GM12864 (cell line): ENCODE results near the gene R3HDM4.

Experiments used
- DNase-seq: peaks from one replicate; pipeline ENCODE4 v3.0.0-alpha.2; 2011; ENCODE audit warnings: low read depth
- H3K4me3 ChIP-seq: 2 replicates; pipeline ENCODE4 v1.5.1; 2011; ENCODE audit warnings: mild to moderate bottlenecking, low read depth, low read length, control low read depth
- CTCF ChIP-seq: IDR thresholded peaks from 2 replicates; pipeline ENCODE4 v1.5.1; 2011; ENCODE audit warnings: low read depth, mild to moderate bottlenecking, moderate library complexity, low read length, control low read depth, inconsistent platforms; ENCODE audit errors: missing control alignments

R3HDM4 gene

GRCh38 chr19:870963-871401 lies 42.0 kb downstream of the R3HDM4 start:
- no peak for TF ChIP-seq CTCF
- DNase-seq, result no peak
- no peak overlapping the region for H3K4me3 ChIP-seq

GRCh38 chr19:870314-870713 lies 42.7 kb downstream of the R3HDM4 start:
- TF ChIP-seq CTCF, result no peak
- DNase-seq, result no peak
- H3K4me3 ChIP-seq, result no peak overlapping the region

GRCh38 chr19:869245-870177 lies 43.5 kb downstream of the R3HDM4 start:
- TF ChIP-seq CTCF, result no peak
- no peak overlapping the region for H3K4me3 ChIP-seq
- DNase-seq, result no peak

- TF ChIP-seq CTCF, result no peak
- no peak overlapping the region for H3K4me3 ChIP-seq
- DNase-seq, result no peak
These were observed 44.4 kb downstream of the R3HDM4 start for GRCh38 chr19:868458-869244.

- no peak overlapping the region for H3K4me3 ChIP-seq
- DNase-seq, result no peak
- no peak for TF ChIP-seq CTCF
These were observed 45.1 kb downstream of the R3HDM4 start for GRCh38 chr19:867855-868457.

- no peak for TF ChIP-seq CTCF
- no peak overlapping the region for H3K4me3 ChIP-seq
- no peak for DNase-seq
These were observed 45.7 kb downstream of the R3HDM4 start for GRCh38 chr19:867301-867793.
